A549 (cell line): Measurements from ENCODE around the gene PEX3. TPM values are rescaled to one million over a fixed set of nuclear protein-coding genes. Genes with fewer than 3 reads are reported as not detected.

Experiments used
- ATAC-seq, 2 experiments: fragments of 200-7000 bp in 1 of 2; fragments of >200 bp in 1 of 2; cut with Nextera tagmentation in 1 of 2; cut with Tn5 transposase in 1 of 2; 3 replicates each; pipeline versions ENCODE4 v1.8.0 to v1.9.1; 2018 to 2020; ENCODE audit warnings: mild to moderate bottlenecking in 1 of 2, moderate library complexity in 1 of 2
- CTCF ChIA-PET: fragments of 300-600 bp; sonication (Branson Sonifier 250); formaldehyde crosslinking; extraction: SDS; loops from one replicate; lab custom pipeline; 2021; ENCODE audit warnings: antibody characterized with exemption, inconsistent platforms; lab: Yijun Ruan, JAX
- POLR2A ChIA-PET: fragments of 350-600 bp; formaldehyde crosslinking; extraction: SDS; loops from one replicate; lab custom pipeline; 2021; ENCODE audit warnings: antibody characterized with exemption, inconsistent platforms; lab: Yijun Ruan, JAX
- DNase-seq, 2 experiments: peaks; one replicate each; pipeline versions ENCODE4 v3.0.0 to v3.0.0-alpha.2; 2011 to 2016; ENCODE audit warnings: low read depth in 1 of 2, low spot score in 1 of 2
- FAIRE-seq: peaks from 2 replicates; lab custom pipeline; 2011; peaks lifted over from hg19 to GRCh38; lab: Jason Lieb, UNC
- H3K27ac ChIP-seq, 2 experiments: fragments of >200 bp; sonication (Bioruptor Twin); formaldehyde crosslinking; 3 replicates each; pipeline ENCODE4 v1.5.1; 2016 to 2017
- H3K4me1 ChIP-seq: fragments of >200 bp; sonication (Bioruptor Twin); formaldehyde crosslinking; 3 replicates; pipeline ENCODE4 v1.6.1; 2016
- H3K4me2 ChIP-seq: fragments of >200 bp; sonication (Bioruptor Twin); formaldehyde crosslinking; 3 replicates; pipeline ENCODE4 v1.6.1; 2016
- H3K4me3 ChIP-seq: fragments of >200 bp; sonication (Bioruptor Twin); formaldehyde crosslinking; 3 replicates; pipeline ENCODE4 v1.5.1; 2016
- H3K9me3 ChIP-seq: fragments of >200 bp; sonication (Bioruptor Twin); formaldehyde crosslinking; 3 replicates; pipeline ENCODE4 v1.6.1; 2016
- BHLHE40 ChIP-seq: IDR thresholded peaks from 2 replicates; pipeline ENCODE4 v1.6.1; 2012; ENCODE audit warnings: low read depth, low read length, inconsistent platforms
- EHF ChIP-seq: fragments of 250-450 bp; sonication (Bioruptor Pico); IDR thresholded peaks from 2 replicates; pipeline ENCODE4 v1.5.0; 2020; ENCODE audit warnings: mild to moderate bottlenecking
- EHMT2 ChIP-seq: fragments of 200-600 bp; sonication (generic); IDR thresholded peaks from 2 replicates; pipeline ENCODE4 v1.6.1; 2016; ENCODE audit warnings: antibody characterized with exemption, low read depth, mild to moderate bottlenecking, moderate library complexity
- FOSL2 ChIP-seq, 2 experiments: fragments of 450-650 bp in 1 of 2; fragments of >200 bp in 1 of 2; sonication (Bioruptor Twin) in 1 of 2; formaldehyde crosslinking; IDR thresholded peaks; 2 replicates each; pipeline versions ENCODE4 v1.5.0 to v1.6.1; 2016 to 2020; ENCODE audit warnings: mild to moderate bottlenecking in 1 of 2, moderate library complexity in 1 of 2
- FOXS1 ChIP-seq: fragments of 250-450 bp; sonication (Bioruptor Pico); IDR thresholded peaks from 2 replicates; pipeline ENCODE4 v1.5.0; 2020; ENCODE audit warnings: mild to moderate bottlenecking, moderate library complexity
- HMGXB4 ChIP-seq: fragments of 250-450 bp; sonication (Bioruptor Pico); IDR thresholded peaks from 2 replicates; pipeline ENCODE4 v1.5.0; 2021; ENCODE audit warnings: mild to moderate bottlenecking, moderate library complexity, borderline replicate concordance
- HOXB5 ChIP-seq: fragments of 250-450 bp; sonication (Bioruptor Pico); IDR thresholded peaks from 2 replicates; pipeline ENCODE4 v1.5.0; 2020; ENCODE audit warnings: mild to moderate bottlenecking, moderate library complexity
- JUNB ChIP-seq: fragments of >200 bp; sonication (Bioruptor Twin); formaldehyde crosslinking; IDR thresholded peaks from 2 replicates; pipeline ENCODE4 v1.6.1; 2016
- KDM5A ChIP-seq: fragments of 200-600 bp; sonication (generic); IDR thresholded peaks from 2 replicates; pipeline ENCODE4 v1.6.1; 2016; ENCODE audit warnings: antibody characterized with exemption, mild to moderate bottlenecking
- MAZ ChIP-seq: fragments of 150-350 bp; IDR thresholded peaks from 2 replicates; pipeline ENCODE4 v1.6.1; 2014; ENCODE audit warnings: antibody characterized with exemption, low read depth, low read length, borderline replicate concordance
- MYC ChIP-seq: IDR thresholded peaks from 2 replicates; pipeline ENCODE4 v1.6.1; 2012; ENCODE audit warnings: mild to moderate bottlenecking, inconsistent platforms, low read length, improper control_type of control experiment, borderline replicate concordance
- NPAS2 ChIP-seq: fragments of 250-450 bp; sonication (Bioruptor Pico); IDR thresholded peaks from 2 replicates; pipeline ENCODE4 v1.8.0; 2022; ENCODE audit warnings: mild to moderate bottlenecking, moderate library complexity, borderline replicate concordance
- NR3C1 ChIP-seq: fragments of >200 bp; sonication (Bioruptor Twin); formaldehyde crosslinking; IDR thresholded peaks from 3 replicates; pipeline ENCODE4 v1.6.1; 2017
- POLR2A ChIP-seq: IDR thresholded peaks from 2 replicates; pipeline ENCODE4 v1.6.1; 2012; ENCODE audit warnings: mild to moderate bottlenecking, low read length
- RAD21 ChIP-seq, 2 experiments: fragments of >200 bp in 1 of 2; sonication (Bioruptor Twin) in 1 of 2; formaldehyde crosslinking in 1 of 2; IDR thresholded peaks in 1 of 2; conservative IDR thresholded peaks in 1 of 2; 2 replicates in 1 of 2; 3 replicates in 1 of 2; pipeline ENCODE4 v1.6.1; 2012 to 2018; ENCODE audit warnings: inconsistent platforms in 1 of 2
- RCOR1 ChIP-seq: fragments of 150-350 bp; IDR thresholded peaks from 2 replicates; pipeline ENCODE4 v1.6.1; 2014; ENCODE audit warnings: antibody characterized with exemption, low read length, low read depth
- REST ChIP-seq: fragments of 200-600 bp; sonication (generic); IDR thresholded peaks from 2 replicates; pipeline ENCODE4 v1.6.1; 2016; ENCODE audit warnings: antibody characterized with exemption, mild to moderate bottlenecking, moderate library complexity
- ZC3H11A ChIP-seq: fragments of 450-650 bp; IDR thresholded peaks from 2 replicates; pipeline ENCODE4 v1.6.1; 2014; ENCODE audit warnings: antibody characterized with exemption, mild to moderate bottlenecking
- WGBS: methylation state at CpG from one replicate; pipeline ENCODE4 v1.1.6; 2017; ENCODE audit errors: missing lambda C conversion rate; 5-methylcytosine and 5-hydroxymethylcytosine counted together
- polyA plus RNA-seq, 4 experiments: library from polyadenylated mRNA; depleted of rRNA in 3 of 4; stranded (reverse); fragments of >200 nt; fragmentation: RNase III in 1 of 4; extraction: RNeasy Plus Mini Kit Qiagen cat#74134 plus additional on column Dnase treatment in 1 of 4; gene quantifications; 2 replicates in 3 of 4; 3 replicates in 1 of 4; pipeline ENCODE4 v1.2.3, GENCODE V29; 2011 to 2017
- TF ChIP-seq, protein P1 (sequence below): fragments of >200 bp; sonication (Bioruptor Twin); formaldehyde crosslinking; IDR thresholded peaks from 2 replicates; pipeline ENCODE4 v1.6.1; 2016
- TF ChIP-seq, protein P2 (sequence below): fragments of 150-350 bp; IDR thresholded peaks from 2 replicates; pipeline ENCODE4 v1.6.1; 2014; ENCODE audit warnings: low read depth, mild to moderate bottlenecking, low read length

The PEX3 gene
- polyA plus RNA-seq, 2 of the 4 experiments (the other 2 are of a cell fraction), result 15.1 to 25.9 TPM

- WGBS, result 92% methylated on average over 1 of the region's 1 CpG
- no peak overlapping the region for H3K4me2 ChIP-seq
- ATAC-seq, result no peak
- no peaks in the 10 kb centered on the region for H3K9me3 ChIP-seq
- no peak for DNase-seq
- ChIA-PET CTCF (no interaction called here), POLR2A (no interaction called here)
- H3K4me3 ChIP-seq, result no peak overlapping the region
- TF ChIP-seq POLR2A, result no peak
- H3K27ac ChIP-seq, result no peak overlapping the region
- H3K4me1 ChIP-seq, result no peaks in the 10 kb centered on the region
- no peak for FAIRE-seq
Observed at GRCh38 chr6:143471822-143472221, 21.2 kb downstream of the PEX3 start.

DNA sequence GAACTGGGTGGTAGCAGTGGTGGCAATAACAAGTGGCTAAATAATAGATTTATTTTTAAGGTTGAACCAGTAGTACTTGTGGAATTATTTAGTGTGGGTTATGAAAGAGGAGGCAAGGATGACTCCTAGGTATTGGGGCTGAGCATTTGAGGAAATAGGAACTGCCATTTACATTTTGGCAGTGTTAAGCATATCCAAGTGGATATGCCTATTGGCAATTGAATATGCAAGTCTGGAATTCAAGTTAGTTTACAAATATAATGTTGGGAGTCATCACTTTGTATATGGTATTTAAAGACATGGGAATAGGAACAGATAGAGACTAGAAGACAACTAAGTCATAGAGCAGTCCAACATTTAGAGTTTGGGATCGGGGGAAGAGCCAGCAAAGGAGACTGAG, 25.9 kb downstream of the PEX3 start:
- Histone ChIP-seq H3K9me3 (no peaks in the 10 kb centered on the region), H3K4me2 (no peak overlapping the region), H3K4me1 (no peaks in the 10 kb centered on the region), H3K27ac (no peak overlapping the region), H3K4me3 (no peak overlapping the region)
- ChIA-PET CTCF (no interaction called here), POLR2A (no interaction called here)
- TF ChIP-seq KDM5A (no peak), RCOR1 (no peak), REST (no peak), EHMT2 (no peak), HMGXB4 (CRISPR knock-in tag) (no peak), MYC (no peak), BHLHE40 (no peak), RAD21 (conservative IDR thresholded peaks at IDR 0.05 in 1 of 2, IDR thresholded peaks at IDR 0.05 in 1 of 2) (no peak), ZC3H11A (no peak), FOXS1 (CRISPR knock-in tag) (no peak), EHF (CRISPR knock-in tag) (no peak), HOXB5 (CRISPR knock-in tag) (no peak), NPAS2 (no peak), FOSL2 (IDR thresholded peaks at IDR 0.05) (no peak), FOSL2 (CRISPR knock-in tag; IDR thresholded peaks at IDR 0.05) (no peak), NR3C1 (no peak), MAZ (no peak), JUNB (no peak)
- TF ChIP-seq, protein P1, sequence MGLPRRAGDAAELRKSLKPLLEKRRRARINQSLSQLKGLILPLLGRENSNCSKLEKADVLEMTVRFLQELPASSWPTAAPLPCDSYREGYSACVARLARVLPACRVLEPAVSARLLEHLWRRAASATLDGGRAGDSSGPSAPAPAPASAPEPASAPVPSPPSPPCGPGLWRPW, result no peak
- TF ChIP-seq, protein P2, sequence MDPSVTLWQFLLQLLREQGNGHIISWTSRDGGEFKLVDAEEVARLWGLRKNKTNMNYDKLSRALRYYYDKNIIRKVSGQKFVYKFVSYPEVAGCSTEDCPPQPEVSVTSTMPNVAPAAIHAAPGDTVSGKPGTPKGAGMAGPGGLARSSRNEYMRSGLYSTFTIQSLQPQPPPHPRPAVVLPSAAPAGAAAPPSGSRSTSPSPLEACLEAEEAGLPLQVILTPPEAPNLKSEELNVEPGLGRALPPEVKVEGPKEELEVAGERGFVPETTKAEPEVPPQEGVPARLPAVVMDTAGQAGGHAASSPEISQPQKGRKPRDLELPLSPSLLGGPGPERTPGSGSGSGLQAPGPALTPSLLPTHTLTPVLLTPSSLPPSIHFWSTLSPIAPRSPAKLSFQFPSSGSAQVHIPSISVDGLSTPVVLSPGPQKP, result no peak
- DNase-seq (no peak), FAIRE-seq (no peak), ATAC-seq (no peak)
- 100% methylated on average over 1 of the region's 1 CpG for WGBS
